ENCODE measurements around the gene LIMCH1.

The LIMCH1 gene

DNA sequence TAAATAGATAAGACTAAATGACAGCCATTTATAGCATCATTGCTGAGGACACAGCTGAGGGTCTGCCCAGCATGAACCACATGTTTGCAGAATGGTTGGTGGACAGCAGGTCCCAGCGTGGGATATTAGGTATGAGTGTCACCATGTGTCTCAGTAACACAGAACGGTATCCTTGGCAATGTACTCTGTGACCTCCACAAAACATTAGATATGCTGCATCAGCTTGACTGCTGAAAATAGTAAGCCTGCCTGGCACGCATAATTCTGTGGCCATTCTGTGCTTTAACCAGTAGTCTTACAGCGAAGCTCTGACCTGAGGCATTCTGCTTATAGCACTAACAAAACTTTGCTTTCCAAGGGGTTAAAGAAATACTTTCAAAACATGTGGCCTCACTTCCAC lies 32.0 kb downstream of the LIMCH1 start:
- DNase-seq, result no peak

- no peak for DNase-seq
Measured at GRCh38 chr4:41571422-41571821, 33.5 kb downstream of the LIMCH1 start.

- no peak for DNase-seq
Measured at GRCh38 chr4:41572516-41572915, 34.6 kb downstream of the LIMCH1 start.

DNA sequence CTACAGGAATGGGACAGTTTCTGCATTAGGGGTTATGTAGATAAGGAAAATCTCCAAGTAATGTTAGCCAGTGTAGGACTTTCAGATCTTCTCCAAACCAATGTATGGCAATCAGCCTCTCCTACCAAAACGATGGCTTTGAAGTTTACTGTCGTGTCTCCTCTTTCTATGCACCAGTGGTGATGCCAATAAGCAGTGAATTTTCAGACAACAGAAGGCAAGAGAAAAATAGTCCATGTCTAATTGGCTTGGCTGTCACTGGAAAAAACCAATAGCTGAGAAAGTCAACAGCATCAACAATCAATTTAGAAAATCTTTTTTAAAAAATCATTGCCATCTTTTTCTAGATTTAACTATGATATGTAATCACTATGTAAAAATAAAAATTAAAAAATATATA lies 35.0 kb downstream of the LIMCH1 start:
- no peak for DNase-seq

GRCh38 chr4:41573502-41574001 lies 35.6 kb downstream of the LIMCH1 start:
- DNase-seq, result no peak

DNA sequence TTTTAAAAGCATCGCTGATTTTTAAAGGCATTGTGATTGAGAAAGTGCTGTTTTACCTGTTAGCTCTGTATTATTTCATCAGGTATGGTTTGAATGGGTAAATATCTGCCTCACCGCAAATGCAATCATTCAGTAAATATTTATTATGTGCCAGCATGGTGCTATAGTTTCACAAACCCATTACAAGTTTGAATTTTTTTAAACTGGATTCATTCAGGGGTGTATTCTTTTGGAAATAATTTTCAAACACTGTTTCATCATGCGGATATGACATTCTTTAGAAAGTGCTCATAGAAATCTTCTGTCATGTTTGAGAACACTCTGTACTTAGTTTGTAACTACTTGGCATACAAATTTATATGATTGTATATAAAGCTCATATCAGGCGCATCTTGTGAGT lies 37.2 kb downstream of the LIMCH1 start:
- DNase-seq, result no peak

DNA sequence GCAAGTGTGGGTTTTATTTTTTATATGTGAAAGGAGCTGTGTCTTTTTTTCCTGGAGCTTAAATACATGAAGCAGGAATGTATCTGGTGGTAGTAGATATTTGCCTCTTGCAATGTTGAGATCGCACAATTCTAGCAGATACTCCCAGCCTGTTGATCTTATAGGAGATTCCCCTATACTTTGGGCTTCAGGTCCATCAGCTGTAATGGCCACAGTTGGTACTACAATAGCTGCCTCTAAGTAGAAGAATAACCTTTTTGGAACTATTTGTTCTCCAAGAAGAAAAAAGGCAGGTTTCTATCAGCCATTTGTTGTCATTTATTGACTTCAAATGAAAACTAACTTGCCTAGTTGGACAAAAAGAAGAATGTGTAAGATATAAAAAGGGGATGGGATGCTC lies 37.7 kb downstream of the LIMCH1 start:
- DNase-seq, result no peak

DNA sequence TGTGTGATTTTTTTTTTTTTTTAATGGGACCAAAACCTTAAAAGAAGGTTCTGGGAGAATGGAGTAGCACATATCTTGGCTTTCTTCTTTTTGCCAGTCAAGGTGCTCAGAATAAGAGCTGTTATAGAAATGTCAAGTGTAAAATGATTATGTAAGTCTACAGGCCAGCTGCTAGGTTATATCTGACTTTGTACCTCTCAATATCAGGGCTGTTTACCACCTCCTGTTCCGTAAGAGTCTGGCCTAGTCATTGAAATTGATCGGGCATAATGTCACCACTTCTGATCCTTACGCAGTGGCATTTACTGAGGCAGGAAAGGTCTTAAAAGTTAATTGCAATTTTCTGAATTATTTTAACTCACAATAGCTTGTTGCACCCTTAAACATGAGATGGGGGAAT lies 41.1 kb downstream of the LIMCH1 start:
- DNase-seq, result no peak

- DNase-seq, result no peak
Measured at GRCh38 chr4:41579526-41579925, 41.6 kb downstream of the LIMCH1 start.

DNA sequence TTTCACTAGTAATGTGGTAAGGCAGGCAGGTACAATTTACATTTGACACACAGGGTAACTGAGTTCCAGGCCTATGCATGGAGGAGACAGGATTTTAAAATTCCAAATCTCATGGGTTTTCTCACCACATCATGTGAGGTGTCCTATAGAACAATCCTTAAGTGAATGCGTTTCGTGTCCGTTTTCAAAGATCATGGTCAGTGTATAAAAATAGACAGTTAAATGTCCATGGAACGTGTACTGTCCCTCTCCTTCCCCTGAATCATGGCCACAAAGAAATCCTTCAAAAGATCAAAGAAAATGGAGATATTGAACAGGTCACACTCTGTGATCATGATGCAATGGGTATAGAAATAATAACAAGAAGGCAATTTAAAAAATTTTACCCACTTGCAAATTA lies 42.0 kb downstream of the LIMCH1 start:
- DNase-seq, result no peak

DNA sequence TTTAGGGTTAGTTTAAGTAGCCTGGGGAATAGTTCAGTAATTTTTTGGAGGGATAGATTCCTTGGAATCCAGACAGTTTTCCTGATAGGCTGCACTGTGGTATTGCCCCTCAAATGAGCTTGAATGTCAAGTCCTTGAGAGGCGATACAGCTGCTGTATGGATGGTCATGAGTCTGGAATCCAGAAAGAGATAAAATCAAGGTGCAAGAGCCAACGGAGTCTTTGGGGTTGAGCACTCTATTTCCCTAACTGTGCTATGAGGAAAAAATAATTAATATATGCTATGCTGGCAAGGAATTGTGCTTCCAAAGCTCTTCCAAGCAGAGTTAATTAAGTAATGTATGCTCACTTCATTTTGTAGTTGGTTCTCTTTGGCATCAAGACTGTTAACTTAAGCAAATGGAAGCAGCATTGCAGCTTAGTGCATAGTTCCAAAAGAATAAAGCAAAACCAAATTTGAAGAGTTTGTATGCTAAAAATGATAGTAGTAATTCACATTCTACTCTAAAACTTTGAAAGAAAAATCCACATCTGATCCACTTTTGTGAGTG lies 48.8 kb downstream of the LIMCH1 start:
- DNase-seq, result no peak

DNA sequence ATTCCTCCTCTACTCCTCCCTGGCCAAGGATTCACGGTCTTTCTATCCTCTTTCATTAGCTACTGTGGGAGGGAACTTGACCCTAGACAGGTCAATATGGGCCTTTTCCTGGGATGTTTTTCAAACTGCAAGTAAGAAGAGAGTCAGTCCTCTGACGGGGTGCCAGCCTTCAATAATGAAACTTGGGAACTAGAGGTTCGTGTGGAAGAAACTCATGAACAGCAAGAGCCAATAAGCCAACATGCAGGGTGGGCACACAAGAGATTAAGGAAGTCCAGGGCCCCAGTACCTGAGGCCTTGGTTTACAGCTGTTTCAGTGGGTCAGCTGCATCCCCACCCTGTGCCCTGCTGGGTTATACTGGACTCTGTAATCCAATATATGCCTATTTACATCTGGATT lies 49.3 kb downstream of the LIMCH1 start:
- no peak for DNase-seq

- peak; percentile 0 for DNase-seq
Measured at GRCh38 chr4:41590591-41590990, 52.6 kb downstream of the LIMCH1 start.

GRCh38 chr4:41594432-41594831 lies 56.5 kb downstream of the LIMCH1 start:
- no peak for DNase-seq

DNA sequence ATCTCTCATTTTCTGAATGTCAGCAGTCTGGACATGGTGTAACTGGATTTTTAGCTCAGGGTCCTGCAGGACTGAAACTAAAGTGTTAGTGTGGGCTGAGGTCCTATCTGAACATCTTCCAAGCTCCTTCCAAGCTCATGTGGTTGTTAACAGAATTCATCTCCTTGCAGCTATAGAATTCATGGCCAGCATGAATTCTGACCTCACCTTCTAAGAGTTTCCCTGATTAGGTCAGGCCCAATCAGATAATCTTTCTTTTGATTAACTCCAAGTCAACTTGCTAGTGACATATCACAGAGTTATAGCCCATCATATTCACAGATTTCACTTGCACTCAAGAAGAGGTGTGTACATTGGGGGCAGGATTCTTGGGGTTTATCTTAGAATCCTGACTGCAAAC lies 59.5 kb downstream of the LIMCH1 start:
- no peak for DNase-seq

DNA sequence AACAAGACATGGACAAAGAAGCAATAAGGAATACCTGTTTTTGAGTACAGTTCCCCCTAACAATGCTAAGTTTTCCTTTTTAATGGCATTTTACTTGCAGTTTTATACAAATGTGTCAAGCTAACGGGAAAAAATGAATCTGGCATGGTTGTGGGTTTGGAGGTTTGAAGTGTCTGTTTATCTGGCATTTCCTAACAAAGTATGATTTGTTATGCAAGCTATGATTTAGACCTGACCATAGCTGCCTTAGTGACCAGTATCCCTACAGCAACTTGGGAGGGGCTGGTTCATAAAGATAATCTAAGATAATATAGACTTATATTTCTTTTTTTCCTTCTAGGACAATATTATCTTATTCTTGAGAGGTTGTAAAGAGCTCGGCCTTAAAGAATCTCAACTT lies 60.6 kb downstream of the LIMCH1 start:
- no peak for DNase-seq

DNA sequence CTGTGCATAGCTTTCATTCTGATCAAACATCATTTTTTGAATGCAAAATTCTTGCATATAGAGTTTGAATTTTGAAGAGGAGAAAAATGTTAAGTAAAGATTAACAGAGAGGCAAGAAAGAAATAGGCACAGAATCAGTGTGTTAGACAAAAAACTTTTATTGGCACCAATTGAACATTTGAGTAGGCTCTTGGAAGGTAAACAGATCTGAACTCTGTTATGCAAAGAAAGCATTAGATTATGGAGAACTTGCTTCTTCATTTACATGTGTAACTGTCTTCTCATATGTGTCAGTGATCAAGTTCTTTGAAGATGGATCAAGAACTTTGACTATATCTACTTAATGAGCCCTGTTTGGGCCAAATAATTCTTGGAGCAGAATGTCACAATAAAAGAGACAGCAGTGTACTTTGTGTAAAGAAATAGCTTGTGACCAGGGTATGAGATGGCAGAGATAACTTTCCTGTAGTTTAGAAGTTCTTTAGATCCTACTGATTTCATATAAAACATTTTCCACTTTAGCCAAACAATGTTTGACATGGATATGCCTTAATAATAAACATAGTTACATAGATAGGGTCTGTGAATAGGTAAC lies 61.3 kb downstream of the LIMCH1 start:
- DNase-seq, result no peak

GRCh38 chr4:41600243-41600912 lies 62.4 kb downstream of the LIMCH1 start:
- no peak for DNase-seq

DNA sequence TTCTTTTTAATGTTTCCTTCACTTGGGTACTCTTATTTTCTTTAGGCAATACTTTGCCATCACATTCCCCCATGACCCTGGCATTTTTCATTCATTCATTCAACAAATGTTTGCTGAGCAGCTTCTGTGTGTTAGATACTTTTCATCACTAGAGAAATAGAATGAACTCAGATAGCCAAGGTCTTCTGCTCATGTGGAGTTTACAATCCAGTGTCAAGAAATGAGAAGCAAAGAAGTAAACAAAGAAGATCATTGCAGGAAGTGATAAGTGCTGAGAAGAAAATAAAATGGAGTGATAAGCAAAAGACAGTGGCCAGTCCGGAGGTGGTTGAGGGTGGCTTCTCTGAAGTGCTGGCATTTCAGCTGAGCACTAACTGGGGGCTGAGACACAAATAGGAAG lies 63.1 kb downstream of the LIMCH1 start:
- DNase-seq, result no peak

DNA sequence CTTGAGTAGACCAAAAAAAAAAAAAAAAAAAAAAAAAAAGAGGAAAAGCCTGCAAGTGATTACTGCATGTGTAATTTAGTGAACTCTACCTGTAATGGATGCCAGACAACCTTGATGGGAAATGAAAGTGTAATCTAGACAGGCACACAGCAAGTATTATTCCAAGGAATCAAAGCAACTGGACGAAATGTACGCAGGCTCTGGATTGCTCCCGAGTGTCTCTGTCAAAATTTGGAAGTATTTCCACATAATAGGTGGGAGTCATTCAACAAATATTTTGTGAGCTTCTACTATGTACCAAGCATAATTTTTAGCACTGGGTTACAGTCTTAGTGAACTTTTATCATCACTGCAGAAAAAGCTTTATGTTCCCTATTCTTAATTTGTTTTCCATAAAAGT lies 64.2 kb downstream of the LIMCH1 start:
- no peak for DNase-seq

- DNase-seq, result no peak
Measured at GRCh38 chr4:41602886-41603498, 65.0 kb downstream of the LIMCH1 start.

DNA sequence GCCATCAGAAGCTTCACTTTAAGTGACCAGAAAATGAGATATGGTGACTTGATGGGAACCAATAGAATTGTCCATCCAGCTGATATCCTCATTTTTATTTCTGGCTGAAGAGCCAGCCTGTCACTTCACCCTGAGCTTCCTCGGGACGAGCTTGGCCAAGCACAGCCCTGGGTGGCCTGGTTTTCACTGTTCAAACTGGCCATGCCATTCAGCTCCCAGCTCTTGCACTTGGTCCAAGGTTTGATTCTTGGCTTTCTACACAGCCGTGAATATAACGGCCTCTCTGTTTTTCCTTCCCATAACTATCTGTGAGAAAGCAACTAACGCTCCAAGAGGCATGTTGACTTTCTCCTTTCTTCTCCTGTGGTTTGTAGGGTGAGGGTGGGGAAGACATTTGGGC lies 71.9 kb downstream of the LIMCH1 start:
- DNase-seq, result no peak

GRCh38 chr4:41610474-41610873 lies 72.5 kb downstream of the LIMCH1 start:
- DNase-seq, result no peak

GRCh38 chr4:41611124-41611838 lies 73.3 kb downstream of the LIMCH1 start:
- no peak for DNase-seq
